MG63 (cell line): ENCODE results near the gene LRFN3. TPM values are rescaled to one million over a fixed set of nuclear protein-coding genes. Genes with fewer than 3 reads are reported as not detected.
A peak's percentile ranks its signal among the peaks of the same experiment; 100 is the strongest.
"Not testable (repeated sequence)": the region's sequence is repeated elsewhere in the genome, so short reads cannot be mapped to it uniquely, and the experiment has no call there.

Source experiments
- DNase-seq: peaks from one replicate; pipeline ENCODE4 v3.0.0-alpha.2; 2020
- H3K27me3 ChIP-seq: fragments of 250-450 bp; sonication (Bioruptor Pico); 2 replicates; pipeline ENCODE4 v1.5.1; 2020; ENCODE audit warnings: mild to moderate bottlenecking, moderate library complexity
- H3K36me3 ChIP-seq: fragments of 250-450 bp; sonication (Bioruptor Pico); 2 replicates; pipeline ENCODE4 v1.5.1; 2020; ENCODE audit warnings: mild to moderate bottlenecking, moderate library complexity
- H3K4me3 ChIP-seq: fragments of 250-450 bp; sonication (Bioruptor Pico); 2 replicates; pipeline ENCODE4 v1.5.1; 2020; ENCODE audit warnings: mild to moderate bottlenecking, moderate library complexity
- H3K9me3 ChIP-seq: fragments of 250-450 bp; sonication (Bioruptor Pico); 2 replicates; pipeline ENCODE4 v1.5.1; 2020; ENCODE audit warnings: mild to moderate bottlenecking, moderate library complexity
- total RNA-seq: library from RNA; depleted of rRNA; stranded (reverse); fragments of >200 nt; shearing (Covaris generic); gene quantifications from 2 replicates; pipeline ENCODE4 v1.2.3, GENCODE V29; 2014; ENCODE audit warnings: low replicate concordance

The LRFN3 gene
- total RNA-seq, 1 experiment from 2014 or later: 2.9 TPM

- H3K36me3 ChIP-seq: no peaks in the 10 kb centered on the region
- no peak overlapping the region for H3K4me3 ChIP-seq
- no peak for DNase-seq
- H3K27me3 ChIP-seq: no peaks in the 10 kb centered on the region
- H3K9me3 ChIP-seq: no peaks in the 10 kb centered on the region
These were observed 8.4 kb downstream of the LRFN3 start for GRCh38 chr19:35944556-35944955.

GRCh38 chr19:35945121-35945790 is 9.1 kb downstream of the LRFN3 start:
- H3K27me3 ChIP-seq: no peaks in the 10 kb centered on the region
- no peak for DNase-seq
- no peaks in the 10 kb centered on the region for H3K9me3 ChIP-seq
- H3K36me3 ChIP-seq: no peaks in the 10 kb centered on the region
- no peak overlapping the region for H3K4me3 ChIP-seq

- H3K9me3 ChIP-seq: no peaks in the 10 kb centered on the region
- no peaks in the 10 kb centered on the region for H3K27me3 ChIP-seq
- no peaks in the 10 kb centered on the region for H3K36me3 ChIP-seq
- DNase-seq: no peak
- no peak overlapping the region for H3K4me3 ChIP-seq
These were observed 10.0 kb downstream of the LRFN3 start for GRCh38 chr19:35946203-35946602.

- no peak for DNase-seq
These were observed 13.0 kb downstream of the LRFN3 start for GRCh38 chr19:35949131-35949530.

GRCh38 chr19:35955881-35956634 is 19.9 kb downstream of the LRFN3 start:
- Histone ChIP-seq H3K4me3 (no peak overlapping the region), H3K27me3 (peaks cover 31% of the 10 kb centered on the region), H3K9me3 (peaks cover 6% of the 10 kb centered on the region), H3K36me3 (no peaks in the 10 kb centered on the region)
- no peak for DNase-seq

More at GRCh38 chr19:35949131-35949530, 13.0 kb downstream of the LRFN3 start:
- Histone ChIP-seq H3K4me3 (no peak overlapping the region), H3K27me3 (0 out of 2 replicates have a peak, but pooled peaks cover 6% of the 10 kb centered on the region), H3K9me3 (no peaks in the 10 kb centered on the region), H3K36me3 (no peaks in the 10 kb centered on the region)

GRCh38 chr19:35957411-35957810 is 21.2 kb downstream of the LRFN3 start:
- H3K9me3 ChIP-seq, H3K4me3 ChIP-seq, DNase-seq, H3K36me3 ChIP-seq: not testable (repeated sequence)
- H3K27me3 ChIP-seq: peaks cover 29% of the 10 kb centered on the region

- Histone ChIP-seq H3K4me3 (no peak overlapping the region), H3K27me3 (peaks cover 26% of the 10 kb centered on the region), H3K36me3 (no peaks in the 10 kb centered on the region), H3K9me3 (peaks cover 6% of the 10 kb centered on the region)
- no peak for DNase-seq
These were observed 22.5 kb downstream of the LRFN3 start for GRCh38 chr19:35958660-35959039.

GRCh38 chr19:35959040-35959967 is 23.1 kb downstream of the LRFN3 start:
- DNase-seq: peak; percentile 30
- H3K9me3 ChIP-seq: peaks cover 6% of the 10 kb centered on the region
- H3K36me3 ChIP-seq: no peaks in the 10 kb centered on the region
- H3K4me3 ChIP-seq: no peak overlapping the region
- peaks cover 26% of the 10 kb centered on the region for H3K27me3 ChIP-seq

GRCh38 chr19:35959968-35960320 is 23.8 kb downstream of the LRFN3 start:
- no peak overlapping the region for H3K4me3 ChIP-seq
- DNase-seq: no peak
- H3K27me3 ChIP-seq: peaks cover 26% of the 10 kb centered on the region
- no peaks in the 10 kb centered on the region for H3K36me3 ChIP-seq
- H3K9me3 ChIP-seq: peaks cover 6% of the 10 kb centered on the region

- no peak for DNase-seq
- peaks cover 26% of the 10 kb centered on the region for H3K27me3 ChIP-seq
These were observed 24.3 kb downstream of the LRFN3 start for GRCh38 chr19:35960432-35960972.

GRCh38 chr19:35963514-35963913 is 27.3 kb downstream of the LRFN3 start:
- no peak overlapping the region for H3K4me3 ChIP-seq
- H3K27me3 ChIP-seq: peaks cover 25% of the 10 kb centered on the region
- DNase-seq: peak; percentile 31
- H3K9me3 ChIP-seq: no peaks in the 10 kb centered on the region
- no peaks in the 10 kb centered on the region for H3K36me3 ChIP-seq

More at GRCh38 chr19:35960432-35960972, 24.3 kb downstream of the LRFN3 start:
- Histone ChIP-seq H3K36me3 (no peaks in the 10 kb centered on the region), H3K9me3 (peaks cover 6% of the 10 kb centered on the region), H3K4me3 (no peak overlapping the region)

GRCh38 chr19:35966771-35967170 is 30.6 kb downstream of the LRFN3 start:
- H3K4me3 ChIP-seq: no peak overlapping the region
- no peak for DNase-seq
- peaks cover 2% of the 10 kb centered on the region for H3K27me3 ChIP-seq
- no peaks in the 10 kb centered on the region for H3K9me3 ChIP-seq
- H3K36me3 ChIP-seq: no peaks in the 10 kb centered on the region

GRCh38 chr19:35973487-35973886 is 37.3 kb downstream of the LRFN3 start:
- DNase-seq: no peak
- Histone ChIP-seq H3K36me3 (no peaks in the 10 kb centered on the region), H3K27me3 (peaks cover 9% of the 10 kb centered on the region), H3K9me3 (no peaks in the 10 kb centered on the region), H3K4me3 (no peak overlapping the region)

- Histone ChIP-seq H3K9me3 (no peaks in the 10 kb centered on the region), H3K36me3 (no peaks in the 10 kb centered on the region)
These were observed 39.5 kb downstream of the LRFN3 start for GRCh38 chr19:35975608-35976214.

GRCh38 chr19:35977446-35978222 is 41.5 kb downstream of the LRFN3 start:
- Histone ChIP-seq H3K27me3 (peaks cover 30% of the 10 kb centered on the region), H3K36me3 (no peaks in the 10 kb centered on the region), H3K9me3 (no peaks in the 10 kb centered on the region), H3K4me3 (no peak overlapping the region)
- no peak for DNase-seq

More at GRCh38 chr19:35975608-35976214, 39.5 kb downstream of the LRFN3 start:
- Histone ChIP-seq H3K27me3 (peaks cover 15% of the 10 kb centered on the region), H3K4me3 (no peak overlapping the region)
- DNase-seq: no peak

- Histone ChIP-seq H3K36me3 (no peaks in the 10 kb centered on the region), H3K9me3 (no peaks in the 10 kb centered on the region), H3K4me3 (no peak overlapping the region), H3K27me3 (peaks cover 34% of the 10 kb centered on the region)
- DNase-seq: no peak
These were observed 42.1 kb downstream of the LRFN3 start for GRCh38 chr19:35978271-35978670.
